Urothelium cell line (cell line): ENCODE data around the gene SLC6A12.

Experiments used
- DNase-seq: peaks from one replicate; pipeline ENCODE4 v3.0.0; 2011; ENCODE audit warnings: low spot score, mixed read lengths
- FAIRE-seq: peaks from 2 replicates; lab custom pipeline; 2011; peaks lifted over from hg19 to GRCh38; lab: Jason Lieb, UNC

Gene SLC6A12

DNA sequence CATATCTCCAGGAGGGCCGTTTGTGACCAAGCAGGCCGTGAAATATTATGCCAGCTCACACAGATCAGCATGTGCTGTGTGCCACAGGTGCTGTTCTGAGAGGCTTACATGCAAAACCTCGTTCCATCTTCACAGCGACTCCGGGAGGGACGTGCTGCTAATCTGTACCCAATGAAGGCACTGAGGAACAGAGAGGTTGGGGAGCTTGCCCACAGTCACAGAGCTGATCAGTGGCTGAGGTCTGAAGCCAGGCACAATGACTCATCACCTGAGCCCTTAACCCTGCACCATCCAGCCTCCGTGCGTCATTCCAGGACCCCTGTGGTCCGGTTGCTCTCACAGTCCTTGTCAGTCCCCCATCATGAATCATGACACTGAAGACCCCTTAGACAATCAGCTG lies 66.7 kb downstream of the SLC6A12 start:
- DNase-seq (no peak), FAIRE-seq (no peak)

DNA sequence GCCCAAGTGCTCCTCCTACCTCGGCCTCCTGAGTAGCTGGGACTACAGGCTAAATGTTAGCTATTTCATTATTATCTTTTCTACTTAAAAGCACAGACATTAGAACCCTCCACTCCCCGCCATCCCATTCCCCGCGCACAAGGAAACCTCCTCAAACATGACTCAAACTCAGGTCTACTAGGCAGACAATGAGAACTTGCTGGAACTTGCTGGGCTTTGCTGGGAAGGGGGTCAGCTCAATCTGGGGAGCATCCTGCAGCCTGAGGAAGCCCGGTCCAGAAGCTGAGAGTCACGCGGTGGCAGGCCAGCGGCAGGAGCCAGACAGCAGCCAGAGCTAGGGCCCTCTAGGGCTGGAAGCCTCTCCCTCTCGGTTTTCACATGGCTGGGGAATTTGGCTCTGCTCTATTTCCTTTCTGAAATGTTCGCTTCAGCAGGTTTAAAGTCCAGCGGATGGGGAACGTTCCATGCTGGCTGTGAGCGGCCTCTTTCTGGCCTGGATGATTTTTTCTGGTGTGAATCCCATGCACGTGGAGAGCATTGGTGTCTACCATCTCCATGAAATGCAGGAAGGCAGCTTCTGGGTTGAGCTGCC lies 68.5 kb downstream of the SLC6A12 start:
- FAIRE-seq (no peak), DNase-seq (no peak)

- FAIRE-seq (no peak), DNase-seq (no peak)
Measured at GRCh38 chr12:144650-145284, 69.2 kb downstream of the SLC6A12 start.

- FAIRE-seq: no peak
- DNase-seq: no peak
Measured at GRCh38 chr12:143964-144649, 69.8 kb downstream of the SLC6A12 start.

DNA sequence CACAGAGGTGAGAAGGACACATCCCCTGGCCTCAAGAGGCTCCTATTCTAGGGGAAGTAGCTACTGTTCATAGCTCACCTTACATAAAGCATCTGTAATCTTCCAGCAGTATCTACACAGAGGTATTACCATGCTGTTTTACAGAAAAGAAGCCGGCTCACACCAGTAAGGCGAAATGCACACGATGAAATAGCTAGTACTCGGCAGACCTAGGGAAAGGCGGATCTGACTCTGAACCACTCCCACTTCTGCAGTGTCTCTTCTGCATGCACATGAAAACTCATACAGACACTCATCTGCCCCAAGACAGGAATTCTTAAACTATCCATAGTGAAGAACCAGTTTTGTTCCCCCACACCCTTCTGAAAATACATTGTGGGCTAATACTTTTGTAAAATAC lies 73.8 kb downstream of the SLC6A12 start:
- DNase-seq: no peak
- no peak for FAIRE-seq
